Caco-2 (cell line): ENCODE results near the gene RPL23. TPM values are rescaled to one million over a fixed set of nuclear protein-coding genes. Genes with fewer than 3 reads are reported as not detected.

Experiments used
- BruUV-seq: library from RNA; stranded (reverse); fragments of 400-500 nt; replicated peaks from 2 replicates; lab custom pipeline; 2021; lab: Mats Ljungman, UMichigan
- CTCF ChIA-PET: fragments of 300-600 bp; sonication (Branson Sonifier 250); formaldehyde crosslinking; loops from one replicate; lab custom pipeline; 2022; ENCODE audit warnings: antibody characterized with exemption; lab: Charles Lee
- POLR2A ChIA-PET: fragments of 300-600 bp; sonication (Branson Sonifier 250); formaldehyde crosslinking; loops from one replicate; lab custom pipeline; 2022; ENCODE audit warnings: antibody characterized with exemption; lab: Charles Lee
- DNase-seq, 2 experiments: peaks; one replicate each; pipeline versions ENCODE4 v3.0.0 to v3.0.0-alpha.2; 2020 to 2022
- H3K27me3 ChIP-seq: replicated peaks from 2 replicates; pipeline ENCODE4 v1.6.0; 2011; ENCODE audit warnings: low read length; ENCODE audit not compliant: control insufficient read depth, insufficient read depth
- H3K36me3 ChIP-seq: 2 replicates; pipeline ENCODE4 v1.5.1; 2011; ENCODE audit warnings: low read length; ENCODE audit not compliant: control insufficient read depth, insufficient read depth
- H3K4me1 ChIP-seq: fragments of 250-450 bp; sonication (Bioruptor Pico); 2 replicates; pipeline ENCODE4 v1.5.1; 2020; ENCODE audit warnings: mild to moderate bottlenecking
- H3K4me3 ChIP-seq: 2 replicates; pipeline ENCODE4 v1.5.1; 2011; ENCODE audit warnings: low read depth, mild to moderate bottlenecking, control low read depth, low read length
- H3K9me3 ChIP-seq: fragments of 250-450 bp; sonication (Bioruptor Pico); 2 replicates; pipeline ENCODE4 v1.5.1; 2020; ENCODE audit warnings: mild to moderate bottlenecking, moderate library complexity
- H3K27ac Mint-ChIP-seq: one replicate; pipeline ENCODE4 v1.8.0; 2022; ENCODE audit warnings: mixed read lengths; ENCODE audit not compliant: unreplicated experiment
- H3K27me3 Mint-ChIP-seq: one replicate; pipeline ENCODE4 v1.8.0; 2022; ENCODE audit warnings: mixed read lengths; ENCODE audit not compliant: insufficient read depth, unreplicated experiment
- H3K36me3 Mint-ChIP-seq: one replicate; pipeline ENCODE4 v1.8.0; 2022; ENCODE audit warnings: mild to moderate bottlenecking, mixed read lengths; ENCODE audit not compliant: insufficient read depth, unreplicated experiment
- H3K4me1 Mint-ChIP-seq: one replicate; pipeline ENCODE4 v1.8.0; 2022; ENCODE audit warnings: low read depth, mixed read lengths; ENCODE audit not compliant: unreplicated experiment
- H3K4me3 Mint-ChIP-seq: one replicate; pipeline ENCODE4 v1.8.0; 2022; ENCODE audit warnings: mild to moderate bottlenecking, moderate library complexity, mixed read lengths; ENCODE audit not compliant: unreplicated experiment
- H3K9me3 Mint-ChIP-seq: one replicate; pipeline ENCODE4 v1.8.0; 2022; ENCODE audit warnings: mixed read lengths; ENCODE audit not compliant: unreplicated experiment
- intact Hi-C: fragments of 100-400 bp; cut with micrococcal nuclease; formaldehyde crosslinking; loops from one replicate; pipeline ENCODE4 v1.10.0; 2022; ENCODE audit not compliant: unreplicated experiment
- microRNA-seq: library from miRNA; unstranded; fragments of <30 nt; microRNA quantifications from one replicate; pipeline ENCODE4 v1.2.0, GENCODE V29; 2022
- total RNA-seq: library from RNA; stranded (reverse); gene quantifications from 2 replicates; pipeline ENCODE4 v1.2.3, GENCODE V29; 2022
- TF ChIP-seq, protein P1 (sequence below), 2 experiments: fragments of 200-600 bp in 1 of 2; IDR thresholded peaks; 1 replicate in 1 of 2; 2 replicates in 1 of 2; pipeline versions ENCODE4 v1.5.1 to v1.8.0; 2011 to 2022; ENCODE audit warnings: antibody characterized with exemption in 1 of 2, control low read depth in 1 of 2, inconsistent platforms in 1 of 2, low read depth in 1 of 2, low read length in 1 of 2, mild to moderate bottlenecking in 1 of 2, moderate library complexity in 1 of 2; ENCODE audit not compliant: insufficient read depth in 1 of 2, severe bottlenecking in 1 of 2, unreplicated experiment in 1 of 2

RPL23 gene
- total RNA-seq, 1 experiment from 2014 or later = 2,216 TPM

DNA sequence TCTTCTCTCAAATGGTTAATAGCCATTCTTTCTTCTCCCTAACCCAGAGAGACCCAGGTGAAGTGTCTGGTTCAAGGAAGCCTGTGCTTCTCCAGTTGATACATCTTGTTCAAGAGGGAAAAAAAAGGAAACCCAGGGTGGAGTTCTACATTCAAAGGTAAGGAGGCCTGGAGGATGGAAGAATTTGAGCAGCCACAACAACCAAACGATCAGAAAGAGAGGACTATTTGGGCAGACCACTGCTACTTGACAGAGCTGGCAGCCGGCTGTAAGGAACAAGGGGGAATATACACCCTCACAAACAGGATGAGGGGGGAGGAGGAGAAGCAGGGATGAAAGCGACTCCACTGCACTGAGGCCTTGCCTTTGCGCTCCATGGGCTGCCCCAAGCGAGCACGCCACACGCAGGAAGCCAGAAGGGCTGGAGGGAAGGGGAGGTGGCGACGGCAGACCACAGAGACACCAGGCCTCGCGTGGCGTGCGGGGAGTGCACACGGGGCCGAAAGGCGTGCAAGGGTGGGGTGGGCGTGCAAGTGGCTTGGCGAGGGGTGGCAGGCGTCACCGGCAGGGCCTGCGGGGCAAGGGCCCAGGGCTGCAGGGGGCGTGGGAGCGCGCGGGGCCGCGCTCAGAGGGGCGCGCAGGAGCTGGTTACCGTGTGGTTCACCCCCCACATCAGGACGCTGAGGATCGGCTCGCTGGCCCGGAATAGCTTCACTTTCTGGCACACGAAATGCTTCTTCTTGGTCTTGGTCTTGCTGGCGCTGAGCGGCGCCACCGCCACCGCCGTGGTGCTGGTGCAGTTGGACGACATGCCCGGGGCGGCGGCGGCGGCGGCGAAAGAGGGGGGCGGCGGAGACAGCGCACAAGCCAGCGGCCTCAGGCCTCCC is 54.7 kb downstream of the RPL23 start:
- Histone ChIP-seq H3K36me3 (0 out of 2 replicates have a peak, but pooled peaks cover 2% of the 10 kb centered on the region), H3K4me1 (peaks cover 10% of the 10 kb centered on the region), H3K27me3 (no peaks in the 10 kb centered on the region), H3K4me3 (peak overlapping the region; percentile 97), H3K9me3 (no peaks in the 10 kb centered on the region)
- peak in 1 of 2 experiments; percentile 51 for DNase-seq
- Mint-ChIP-seq H3K27me3 (no peaks in the 10 kb centered on the region), H3K36me3 (peaks cover 67% of the 10 kb centered on the region), H3K27ac (peak overlapping the region; percentile 91), H3K4me1 (peaks cover 32% of the 10 kb centered on the region), H3K9me3 (no peaks in the 10 kb centered on the region), H3K4me3 (peak overlapping the region; percentile 93)
- intact Hi-C loops = loop anchor here (1.0 kb wide), 1 partner anchor 47 kb away; the partner anchor contains the start of gene PSMB3
- TF ChIP-seq, protein P1, sequence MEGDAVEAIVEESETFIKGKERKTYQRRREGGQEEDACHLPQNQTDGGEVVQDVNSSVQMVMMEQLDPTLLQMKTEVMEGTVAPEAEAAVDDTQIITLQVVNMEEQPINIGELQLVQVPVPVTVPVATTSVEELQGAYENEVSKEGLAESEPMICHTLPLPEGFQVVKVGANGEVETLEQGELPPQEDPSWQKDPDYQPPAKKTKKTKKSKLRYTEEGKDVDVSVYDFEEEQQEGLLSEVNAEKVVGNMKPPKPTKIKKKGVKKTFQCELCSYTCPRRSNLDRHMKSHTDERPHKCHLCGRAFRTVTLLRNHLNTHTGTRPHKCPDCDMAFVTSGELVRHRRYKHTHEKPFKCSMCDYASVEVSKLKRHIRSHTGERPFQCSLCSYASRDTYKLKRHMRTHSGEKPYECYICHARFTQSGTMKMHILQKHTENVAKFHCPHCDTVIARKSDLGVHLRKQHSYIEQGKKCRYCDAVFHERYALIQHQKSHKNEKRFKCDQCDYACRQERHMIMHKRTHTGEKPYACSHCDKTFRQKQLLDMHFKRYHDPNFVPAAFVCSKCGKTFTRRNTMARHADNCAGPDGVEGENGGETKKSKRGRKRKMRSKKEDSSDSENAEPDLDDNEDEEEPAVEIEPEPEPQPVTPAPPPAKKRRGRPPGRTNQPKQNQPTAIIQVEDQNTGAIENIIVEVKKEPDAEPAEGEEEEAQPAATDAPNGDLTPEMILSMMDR (IDR thresholded peaks at IDR 0.05; ENCODE audit: insufficient read depth in 1 of 2, low read depth in 1 of 2, low read length in 1 of 2, severe bottlenecking in 1 of 2, unreplicated experiment in 1 of 2) = no peak
- BruUV-seq = TSS peak; percentile 36
- POLR2A ChIA-PET = interaction anchor here (1.5 kb wide), 1 partner anchor 26 kb away, joined by 3 read pairs; the partner anchor contains the start of gene CWC25
- CTCF ChIA-PET = interaction anchor here (0.6 to 1.1 kb wide), 4 partner anchors 64 to 657 kb away, joined by 3 to 4 read pairs (median 4); no protein-coding TSS in a partner anchor

Small RNA genes within 50 kb of the gene (microRNA-seq; reads per million reads assigned to microRNA genes)
- gene MIR4727 = not detected

Other genes starting within 250 kb of the RPL23 start
- 23.6 and 25.8 TPM in 2 replicates for gene SRCIN1, start 247.8 kb downstream of the RPL23 start, total RNA-seq
- 17.1 and 19.1 TPM in 2 replicates for gene EPOP, start 178.8 kb downstream of the RPL23 start, total RNA-seq
- 69.7 and 72.5 TPM in 2 replicates for gene MLLT6, start 148.4 kb downstream of the RPL23 start, total RNA-seq
- gene CISD3, start 123.4 kb downstream of the RPL23 start, total RNA-seq = 16.6 and 18.3 TPM in 2 replicates
- 91.3 and 95.1 TPM in 2 replicates for gene PCGF2, start 105.4 kb downstream of the RPL23 start, total RNA-seq
- 427 and 465 TPM in 2 replicates for gene PSMB3, start 101.0 kb downstream of the RPL23 start, total RNA-seq
- 39.6 and 42.3 TPM in 2 replicates for gene PIP4K2B, start 54.2 kb downstream of the RPL23 start, total RNA-seq
- gene CWC25, start 28.4 kb downstream of the RPL23 start, total RNA-seq = 18.2 and 19.1 TPM in 2 replicates
- 137 and 143 TPM in 2 replicates for gene LASP1, start 16.3 kb upstream of the RPL23 start, total RNA-seq
- not detected in 2 replicates for gene FBXO47, start 113.7 kb upstream of the RPL23 start, total RNA-seq